Stimulated activated CD8-positive, alpha-beta memory T cell treated with anti-CD3 and anti-CD28 coated beads, Interleukin-7, amount 100 ng/mL, for 4 hours (primary cell): ENCODE data around the gene TMC4.
"Not testable (repeated sequence)": the region's sequence is repeated elsewhere in the genome, so short reads cannot be mapped to it uniquely, and the experiment has no call there.

Experiments
- DNase-seq, 2 donors: peaks; one replicate each; pipeline ENCODE4 v3.0.0-alpha.2; 2020; ENCODE audit warnings: low read depth in 2 of 2

The TMC4 gene

DNA sequence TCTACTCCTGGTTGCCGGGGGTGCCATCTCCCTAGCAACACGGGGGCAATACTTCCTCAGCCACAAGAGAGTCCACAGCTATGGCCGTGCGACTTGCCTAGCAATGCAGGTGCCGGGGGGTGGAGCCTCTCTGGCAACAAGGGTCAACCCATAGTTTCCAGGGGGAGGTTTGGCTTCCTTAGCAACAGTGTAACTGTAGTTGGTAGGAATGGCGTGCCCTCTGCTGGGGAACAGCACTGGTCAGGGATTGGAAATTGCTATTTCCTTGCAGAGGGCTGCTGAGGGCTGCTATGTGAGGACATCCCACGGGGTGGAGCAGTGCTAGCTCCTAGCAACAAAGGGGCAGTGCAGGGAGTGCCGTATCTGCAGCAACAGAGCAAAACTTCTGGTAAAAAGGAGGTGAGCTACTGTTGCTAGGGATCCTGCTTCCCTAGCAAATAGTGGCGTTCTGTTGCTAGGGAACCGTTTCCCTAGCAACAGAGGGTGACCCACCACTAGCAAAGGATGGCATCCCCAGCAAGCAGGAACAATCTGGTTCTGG is 7.0 kb upstream of the TMC4 start:
- DNase-seq, result no peak

DNA sequence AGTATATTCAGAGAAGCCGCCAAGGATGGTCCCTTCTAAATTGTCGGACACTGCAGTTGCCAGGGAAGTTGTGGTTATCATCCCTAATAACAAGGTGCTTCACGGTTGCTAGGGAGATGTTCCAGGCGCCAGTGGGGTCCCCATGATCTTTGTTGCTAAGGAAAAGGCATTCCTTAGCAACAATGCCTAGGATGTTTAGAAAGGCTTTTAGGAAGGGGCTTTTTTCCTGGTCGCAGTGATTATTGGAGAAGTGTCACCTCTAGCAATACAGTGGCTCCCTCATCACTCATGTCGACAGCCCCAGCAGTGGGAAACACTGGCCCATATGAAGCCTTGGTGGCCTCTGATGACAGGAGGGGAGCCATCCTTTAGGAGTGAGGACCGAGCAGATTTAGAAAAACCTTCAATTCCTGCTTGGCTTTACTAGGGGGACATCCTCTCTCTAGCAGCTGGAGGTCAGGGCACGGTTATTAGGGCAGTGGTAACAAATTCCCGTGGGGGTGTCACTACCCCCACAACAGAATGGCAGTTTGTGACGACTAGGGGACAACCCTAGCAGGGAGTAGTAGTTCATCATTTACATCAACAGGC is 6.4 kb upstream of the TMC4 start:
- DNase-seq, result no peak

DNA sequence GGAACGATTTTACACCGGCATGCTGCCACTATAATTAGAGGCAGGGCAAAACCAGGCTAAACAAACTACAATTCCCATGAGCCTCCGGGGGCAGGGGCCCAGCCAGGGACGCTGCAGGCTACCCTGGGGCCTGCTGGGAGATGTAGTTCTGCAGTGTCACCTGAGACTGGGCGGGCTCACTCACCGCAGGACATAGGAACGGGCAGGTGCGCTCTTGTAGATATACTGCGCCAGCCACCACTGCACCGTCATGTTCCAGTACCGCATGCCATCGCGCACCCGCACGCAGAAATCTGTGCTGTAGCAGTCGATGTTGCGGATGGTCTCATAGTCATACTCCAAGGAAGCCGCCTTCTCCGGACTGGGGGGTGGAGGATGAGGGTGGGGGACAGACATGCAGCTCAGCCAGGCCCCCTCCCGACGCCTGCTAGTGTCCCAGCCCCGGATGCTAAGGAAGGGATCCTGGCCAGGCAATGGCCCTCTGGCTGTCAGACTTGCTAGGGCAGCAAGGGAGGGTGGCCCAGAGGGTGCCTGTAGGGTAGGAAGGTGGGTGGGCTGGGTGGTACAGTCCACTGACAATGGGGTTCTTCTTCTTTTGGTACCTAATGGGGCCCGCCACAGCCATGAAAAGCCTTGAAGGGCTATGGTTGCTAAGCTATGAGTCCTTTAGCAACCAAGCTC is 5.8 kb upstream of the TMC4 start:
- no peak for DNase-seq

DNA sequence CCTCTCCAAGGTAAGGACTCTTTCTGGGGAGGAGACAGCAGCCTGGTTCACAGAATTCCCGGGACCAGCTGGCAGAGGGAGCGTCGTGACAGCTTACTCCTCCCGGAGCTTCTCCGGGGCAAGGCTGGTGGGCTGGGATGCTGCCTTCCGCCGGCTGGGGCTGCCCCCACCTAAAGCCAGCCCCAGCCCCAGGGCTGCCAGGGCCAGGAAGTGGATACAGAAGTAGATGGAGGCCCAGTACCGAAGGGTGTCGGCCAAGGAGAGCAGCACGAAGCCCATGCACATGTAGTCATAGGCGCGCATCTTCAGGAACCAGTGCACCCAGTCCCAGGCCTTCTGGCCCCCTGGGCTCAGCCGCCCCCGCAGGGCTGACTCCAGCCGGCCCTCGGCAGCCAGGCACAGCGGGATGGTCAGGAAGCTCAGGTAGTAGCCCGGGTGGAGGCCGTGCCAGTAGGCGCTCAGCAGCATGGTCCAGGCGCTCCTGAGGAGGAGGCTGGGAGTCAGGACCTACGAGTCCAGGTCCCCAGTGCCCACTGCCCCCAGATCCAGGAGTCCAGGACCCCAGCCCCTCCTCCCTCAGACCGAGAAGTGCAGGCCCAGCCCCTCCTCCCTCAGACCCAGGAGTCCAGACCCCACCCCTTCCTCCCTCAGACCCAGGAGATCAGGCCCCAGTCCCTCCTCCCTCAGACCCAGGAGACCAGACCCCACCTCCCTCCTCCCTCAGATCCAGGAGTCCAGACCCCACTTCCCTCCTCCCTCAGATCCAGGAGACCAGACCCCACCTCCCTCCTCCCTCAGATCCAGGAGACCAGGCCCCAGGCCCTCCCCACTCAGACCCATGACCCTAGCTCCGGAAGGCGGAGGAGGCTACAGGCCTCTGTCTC is 1.2 kb upstream of the TMC4 start:
- DNase-seq, result no peak

DNA sequence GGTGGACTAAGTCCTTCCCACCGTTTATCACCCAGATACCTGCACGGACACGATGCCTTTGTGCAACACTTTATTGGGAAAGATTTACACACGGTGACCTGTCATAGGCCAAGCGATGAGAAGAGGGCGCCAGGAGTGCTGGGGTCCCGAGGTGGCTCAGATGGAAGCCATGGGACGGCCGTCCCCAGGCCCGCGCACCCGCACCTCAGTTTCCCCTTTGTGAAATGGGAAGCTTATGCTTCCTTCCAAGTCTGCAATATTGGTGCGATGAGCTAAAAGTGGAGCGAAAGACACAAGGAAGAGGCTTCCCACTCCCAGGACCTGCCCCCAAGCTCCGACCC is 369 bp upstream of the TMC4 start:
- DNase-seq, result no peak

DNA sequence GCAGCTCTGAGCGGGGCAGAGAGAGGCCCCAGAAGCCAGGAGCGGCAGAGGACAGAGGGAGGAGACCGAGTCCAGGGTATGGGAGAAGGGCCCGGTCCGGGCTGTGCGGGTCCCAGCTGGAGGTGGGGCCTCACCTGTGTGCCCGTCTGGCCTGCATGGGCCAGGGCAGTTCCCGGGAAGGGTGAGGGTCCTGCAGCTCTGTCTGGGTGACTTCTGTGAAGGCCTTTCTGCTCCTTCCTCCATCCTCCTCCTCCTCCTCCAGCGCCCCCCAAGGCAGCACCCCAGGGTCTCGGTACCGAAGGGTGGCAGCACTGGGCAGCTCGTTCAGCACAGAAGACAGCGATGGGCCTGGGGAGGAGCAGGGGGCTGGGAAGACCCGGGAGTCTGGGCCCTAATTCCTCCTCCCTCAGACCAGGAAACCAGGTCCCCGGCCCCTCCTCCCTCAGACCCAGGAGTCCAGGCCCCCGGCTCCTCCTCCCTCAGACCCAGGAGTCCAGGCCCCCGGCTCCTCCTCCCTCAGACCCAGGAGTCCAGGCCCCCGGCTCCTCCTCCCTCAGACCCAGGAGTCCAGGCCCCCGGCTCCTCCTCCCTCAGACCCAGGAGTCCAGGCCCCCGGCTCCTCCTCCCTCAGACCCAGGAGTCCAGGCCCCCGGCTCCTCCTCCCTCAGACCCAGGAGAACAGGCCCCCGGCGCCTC is 1.1 kb downstream of the TMC4 start:
- not testable (repeated sequence) for DNase-seq

DNA sequence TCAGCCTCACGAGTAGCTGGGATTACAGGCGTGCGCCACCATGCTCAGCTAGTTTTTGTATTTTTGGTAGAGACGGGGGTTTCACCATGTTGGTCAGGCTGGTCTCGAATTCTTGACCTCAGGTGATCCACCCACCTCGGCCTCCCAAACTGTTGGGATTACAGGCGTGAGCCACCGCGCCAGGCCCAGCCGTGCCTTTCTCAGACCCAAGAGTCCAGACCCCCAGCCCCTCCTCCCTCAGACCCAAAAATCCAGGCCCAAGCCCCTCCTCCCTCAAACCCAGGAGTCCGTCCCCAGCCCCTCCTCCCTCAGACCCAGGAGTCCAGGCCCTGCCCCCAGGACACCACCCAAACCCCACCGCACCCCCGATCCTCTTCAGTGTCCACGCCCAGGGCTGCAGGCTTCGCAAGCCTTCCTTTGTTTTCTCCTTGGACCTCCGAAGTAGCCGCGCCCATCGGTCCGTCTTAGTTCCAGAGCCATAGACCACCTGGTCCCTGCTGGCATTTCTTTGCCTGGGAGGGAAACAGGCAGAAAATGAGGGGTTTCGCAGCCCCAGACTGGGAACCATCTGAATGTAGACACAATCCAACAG is 3.7 kb downstream of the TMC4 start:
- DNase-seq, result no peak

DNA sequence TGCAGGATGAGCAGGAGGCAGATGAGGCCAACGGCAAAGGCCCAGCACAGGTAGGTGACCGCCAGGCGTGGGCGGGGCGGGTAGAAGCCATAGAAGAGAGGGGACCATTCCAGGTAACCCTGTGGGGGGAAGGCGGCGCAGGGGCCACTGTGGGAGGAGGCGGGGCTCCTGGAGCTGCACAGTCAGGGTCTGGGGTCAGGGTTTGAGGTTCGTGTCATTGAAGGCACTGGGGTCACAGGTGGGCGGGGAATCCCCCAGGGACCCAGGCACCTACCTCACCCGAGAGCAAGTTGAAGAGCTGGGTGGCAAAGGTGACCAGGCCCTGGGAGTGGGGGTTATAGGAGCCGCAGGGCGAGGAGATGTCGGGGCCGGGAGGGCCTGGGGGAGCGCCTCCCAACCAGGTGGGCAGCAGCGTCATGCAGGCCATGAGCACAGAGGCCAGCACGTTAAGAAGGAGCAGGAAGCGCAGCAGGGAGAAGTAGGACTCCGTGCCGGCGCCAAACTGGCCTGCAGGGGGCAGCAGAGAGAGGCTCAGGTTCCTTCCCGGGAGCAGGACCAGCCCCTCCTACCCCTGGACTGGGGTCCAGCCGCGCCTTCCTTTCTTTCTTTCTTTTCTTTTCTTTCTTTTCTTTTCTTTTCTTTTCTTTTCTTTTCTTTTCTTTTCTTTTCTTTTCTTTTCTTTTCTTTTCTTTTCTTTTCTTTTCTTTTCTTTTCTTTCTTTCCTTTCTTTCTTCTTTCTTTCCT is 4.6 kb downstream of the TMC4 start:
- DNase-seq, result peak; percentile 77 to 78

DNA sequence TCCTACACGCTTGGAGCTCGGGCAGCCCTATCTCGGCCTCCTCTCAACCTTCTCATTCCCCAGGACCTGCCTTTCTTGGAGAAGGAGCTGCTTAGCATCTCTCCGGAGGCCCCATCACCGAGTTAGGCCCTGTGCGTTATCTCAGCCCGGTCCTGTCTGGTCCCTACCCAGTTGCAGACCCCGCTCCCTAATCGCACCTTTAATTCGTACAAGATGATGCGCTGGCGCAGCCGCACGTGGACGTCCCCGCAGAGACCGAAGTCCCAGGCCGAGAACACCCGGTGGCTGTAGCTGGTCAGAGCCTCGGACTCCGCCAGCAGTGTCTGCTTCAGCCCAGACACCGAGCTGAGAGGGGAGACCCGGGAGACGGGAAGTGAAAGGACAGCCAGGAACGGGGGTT is 7.7 kb downstream of the TMC4 start:
- no peak for DNase-seq

DNA sequence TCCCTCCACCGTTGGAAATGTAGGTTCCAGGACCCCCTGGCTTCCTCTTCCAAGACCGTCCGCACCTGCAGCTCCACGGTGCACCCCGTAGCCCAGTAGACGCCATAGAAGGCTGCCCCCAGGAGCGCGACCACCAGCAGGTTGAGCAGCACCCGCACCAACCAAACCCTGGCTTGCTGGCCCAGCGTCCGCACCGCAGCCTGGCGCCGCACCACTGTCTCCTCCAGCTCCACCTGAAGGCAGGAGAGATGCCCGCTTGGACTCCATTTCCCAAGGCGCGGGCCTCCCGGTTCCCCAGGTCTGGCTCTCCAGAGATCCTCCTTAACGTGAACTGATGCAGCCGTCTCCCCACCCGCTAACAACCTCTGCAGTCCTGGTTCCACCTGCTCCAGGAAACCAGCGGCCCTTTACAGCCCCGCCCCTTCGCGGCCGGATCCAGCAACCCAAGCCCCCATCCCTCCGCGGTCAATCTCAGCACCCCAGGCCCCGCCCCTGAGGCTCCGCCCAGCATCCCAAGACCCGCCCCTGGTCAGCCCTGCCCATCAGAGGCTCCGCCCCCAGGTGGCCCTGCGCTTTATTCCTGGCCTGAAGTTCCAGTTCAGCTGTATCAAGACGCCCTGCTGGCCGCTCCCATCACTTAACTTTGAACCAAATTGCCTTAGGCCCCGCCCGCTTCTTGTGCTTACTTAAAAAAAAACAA is 8.4 kb downstream of the TMC4 start:
- peak; percentile 25 to 39 for DNase-seq

DNA sequence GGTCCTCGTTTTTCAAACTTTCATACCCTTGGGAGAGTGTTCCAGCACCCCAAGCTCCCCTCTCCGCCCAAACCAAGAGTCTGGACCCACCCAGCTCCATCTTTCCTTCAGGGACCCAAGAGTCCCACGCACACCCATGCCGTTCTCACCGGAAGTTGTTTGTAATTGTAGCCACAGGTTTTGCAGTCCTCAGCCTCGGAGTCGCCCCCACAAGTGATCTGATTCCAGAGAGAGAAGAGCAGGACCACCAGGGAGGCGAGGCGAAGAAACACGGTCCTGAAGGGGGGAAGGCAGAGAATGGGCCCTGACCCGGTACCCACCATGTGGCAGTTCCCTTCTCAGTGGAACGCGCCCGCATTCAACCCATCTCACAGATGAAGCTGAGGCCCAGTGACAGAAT is 10.1 kb downstream of the TMC4 start:
- no peak for DNase-seq

DNA sequence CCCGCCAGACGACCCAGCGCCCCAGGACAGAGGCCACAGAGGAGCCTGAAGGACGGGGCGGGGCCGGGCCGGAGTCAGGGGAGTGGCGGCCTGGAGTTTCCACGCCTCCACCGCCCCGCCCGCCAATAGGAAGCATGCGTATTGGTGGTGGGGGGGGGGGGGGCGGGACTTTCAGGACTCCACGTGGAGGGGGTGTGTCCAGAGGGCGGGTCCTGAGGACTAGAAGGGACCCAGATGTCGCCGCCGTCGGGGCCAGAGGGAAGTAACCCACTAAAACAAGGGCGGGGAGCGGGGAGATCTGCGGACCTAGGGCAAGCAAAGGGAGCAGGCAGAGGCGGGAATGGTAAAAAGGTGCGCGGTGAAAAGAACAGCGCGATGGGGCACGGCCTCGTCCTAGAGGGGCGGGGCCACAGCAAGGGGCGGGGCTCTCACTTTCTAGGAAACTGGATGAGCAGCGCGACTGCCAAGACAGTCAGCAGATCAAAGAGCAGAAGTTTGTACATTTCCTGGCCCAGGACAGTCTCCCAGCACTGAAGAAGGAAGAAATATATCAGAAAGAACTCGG is 10.6 kb downstream of the TMC4 start:
- peak; percentile 67 to 74 for DNase-seq

DNA sequence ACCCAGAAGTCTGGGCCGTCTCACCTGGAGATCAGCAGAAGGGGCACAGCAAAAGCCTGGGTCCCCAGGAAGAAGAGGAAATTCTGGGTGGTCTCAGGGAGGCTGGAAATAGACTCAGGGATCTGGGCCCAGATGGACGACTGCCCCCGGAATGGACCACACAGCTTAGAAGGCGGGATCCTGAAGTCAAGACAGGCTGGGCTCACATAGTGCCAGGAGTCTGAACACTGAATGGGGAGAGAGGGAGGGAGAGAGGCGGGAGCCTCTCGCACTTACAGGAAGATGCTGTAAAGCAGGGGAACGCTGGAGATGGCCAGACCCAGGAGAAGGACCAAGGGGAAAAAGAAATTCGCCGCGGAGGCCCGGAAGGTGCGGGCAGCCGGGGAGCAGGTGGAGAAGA is 12.1 kb downstream of the TMC4 start:
- no peak for DNase-seq

DNA sequence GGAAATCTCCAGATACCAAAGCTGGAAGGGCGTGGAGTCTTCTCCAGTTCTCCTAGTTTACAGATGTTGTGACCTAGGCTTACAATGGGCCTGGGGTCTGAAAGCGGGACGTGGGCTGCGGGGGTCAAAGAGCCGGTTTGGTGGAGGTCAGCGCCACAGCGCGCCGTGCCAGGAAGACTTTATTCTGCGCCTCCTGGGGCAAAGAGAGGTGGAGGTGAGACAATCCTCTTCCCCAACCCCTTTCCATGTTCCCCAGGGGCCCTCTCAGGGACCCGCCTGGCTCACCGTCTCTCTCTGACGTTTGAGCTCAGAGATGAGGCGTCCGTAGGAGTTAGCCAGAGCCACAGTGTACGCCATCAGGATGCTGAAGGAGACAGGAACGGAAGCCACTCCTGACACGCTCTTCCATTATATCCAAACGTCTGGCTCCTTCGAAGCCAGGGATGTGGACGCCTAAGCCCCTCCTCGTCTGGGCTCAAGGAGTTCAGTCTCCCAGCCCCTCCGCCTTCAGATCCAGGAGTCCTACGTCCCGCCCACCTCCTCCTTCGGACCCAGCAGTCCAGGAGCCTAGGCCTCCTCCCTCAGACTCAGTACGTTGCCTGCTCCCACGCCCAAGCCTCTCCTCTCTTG is 12.7 kb downstream of the TMC4 start:
- DNase-seq, result no peak

DNA sequence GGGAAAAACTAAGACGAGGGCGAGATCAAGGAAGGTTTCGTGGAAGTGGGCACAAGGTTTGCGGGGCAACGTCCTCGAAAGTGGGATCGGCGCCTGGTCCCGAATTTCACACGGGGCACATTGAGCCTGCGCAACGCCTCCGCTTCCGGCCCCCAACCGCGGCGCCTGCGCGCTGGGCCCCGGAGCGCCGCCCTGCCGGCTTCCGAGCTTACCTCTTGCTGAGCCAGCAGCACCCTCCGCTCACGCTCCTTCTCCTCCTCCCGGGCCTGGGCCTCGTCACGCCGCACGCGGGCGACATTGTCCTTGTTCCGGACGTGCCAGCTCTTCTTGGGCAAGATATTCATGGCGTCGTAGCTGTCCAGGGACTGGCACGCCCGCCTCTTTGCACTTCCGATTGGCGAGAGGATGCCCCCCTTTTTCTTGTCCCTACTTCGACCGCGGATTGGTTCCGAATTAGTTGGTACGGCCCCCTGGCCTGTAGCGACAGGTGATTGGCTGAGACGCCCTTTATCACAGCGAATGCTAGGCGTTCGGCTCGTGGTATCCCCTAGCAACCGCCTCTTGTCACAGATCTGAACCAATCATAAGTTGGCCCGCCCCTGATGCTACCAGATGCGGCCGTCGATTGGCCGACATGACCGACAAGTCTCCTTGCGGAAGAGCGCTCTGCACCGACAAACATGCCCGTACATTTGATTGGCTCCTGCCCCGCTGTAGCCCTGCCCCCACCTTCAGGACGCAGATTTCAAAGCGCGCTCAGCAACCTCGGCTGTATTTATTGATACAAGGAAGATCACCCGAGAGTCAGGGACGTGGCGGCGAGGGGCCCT is 13.4 kb downstream of the TMC4 start, which contains the start of gene LENG1:
TSS of gene LENG1 (minus strand) at position 370 of the 830 bp plus-strand sequence. CDS start at position 344, 26 bp downstream.
- DNase-seq, result peak; percentile 98 to 100

DNA sequence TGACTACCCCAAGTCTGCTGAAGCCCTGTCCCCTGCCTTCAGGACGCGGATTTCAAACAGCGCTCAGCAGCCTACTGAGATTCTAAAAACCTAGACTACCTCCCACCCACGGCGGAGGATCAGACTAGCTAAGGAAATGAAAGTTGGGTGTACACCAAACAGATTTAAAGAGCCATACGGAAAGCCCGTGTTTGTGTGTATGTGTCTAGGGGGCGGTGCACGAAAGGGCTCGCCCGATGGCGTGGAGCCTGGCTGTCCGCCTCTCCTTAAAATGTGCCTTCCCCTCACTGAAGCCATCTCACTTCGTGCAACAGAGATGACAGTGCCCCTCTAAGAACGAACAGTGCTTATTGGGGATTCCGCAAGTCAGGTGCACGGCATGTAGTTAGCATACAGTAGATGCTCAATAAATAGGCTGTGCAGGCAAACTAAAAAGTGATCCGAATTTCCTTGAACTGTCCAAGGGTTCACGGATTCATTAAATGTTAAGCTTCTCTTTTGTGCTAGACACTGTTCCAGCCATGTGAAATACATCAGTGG is 14.1 kb downstream of the TMC4 start:
- DNase-seq, result no peak

DNA sequence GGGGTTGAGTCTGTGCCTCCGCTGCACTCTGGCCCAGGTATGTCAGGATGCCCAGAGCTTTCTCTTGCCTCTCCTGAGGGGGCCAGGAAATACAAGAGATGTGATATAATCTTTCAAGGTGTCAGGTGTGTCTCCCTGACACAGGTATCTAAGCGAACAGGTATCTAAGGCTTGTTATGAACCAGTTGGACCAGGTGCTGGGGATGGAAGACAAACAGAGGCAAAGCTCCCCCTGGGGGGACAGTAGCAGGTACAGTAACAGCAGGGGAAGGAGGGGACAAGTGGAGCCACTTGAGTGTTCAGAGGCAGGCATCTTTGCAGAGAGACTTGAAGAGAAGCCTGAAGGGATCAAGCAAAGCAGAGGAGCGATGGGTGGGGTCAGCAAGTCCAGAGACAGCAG is 16.0 kb downstream of the TMC4 start:
- DNase-seq, result no peak

DNA sequence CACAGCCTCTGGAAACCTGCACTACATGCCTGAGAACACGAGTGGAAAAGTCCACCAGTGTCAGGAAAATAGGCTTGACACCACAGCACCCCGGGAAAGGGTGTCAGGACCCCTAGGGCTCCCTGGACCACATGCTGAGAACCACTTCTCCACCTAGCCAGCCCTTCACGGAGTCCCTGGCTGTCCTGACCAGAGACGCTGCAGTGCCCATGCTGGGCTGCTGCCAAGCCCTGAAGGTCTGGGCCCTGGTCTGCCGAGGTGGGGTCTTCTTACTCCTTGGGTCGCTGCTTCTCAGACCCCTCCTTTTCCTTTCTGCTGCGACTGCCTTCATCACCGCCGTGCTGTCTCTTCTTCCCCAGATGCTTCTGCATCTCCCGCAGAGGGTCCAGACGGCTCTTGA is 16.5 kb downstream of the TMC4 start:
- no peak for DNase-seq
